GF-D8 (cell line): ENCODE data around the gene PDGFC.

Source experiments
- DNase-seq: peaks from one replicate; lab custom pipeline; 2025; lab: John Stamatoyannopoulos, UW

PDGFC gene

GRCh38 chr4:156746111-156746510 lies 225.5 kb downstream of the PDGFC start:
- no peak for DNase-seq

- DNase-seq = no peak
These were observed 232.8 kb downstream of the PDGFC start for GRCh38 chr4:156738766-156739165.

GRCh38 chr4:156734965-156735895 lies 236.4 kb downstream of the PDGFC start:
- DNase-seq = no peak

GRCh38 chr4:156733582-156733981 lies 238.0 kb downstream of the PDGFC start:
- DNase-seq = no peak

GRCh38 chr4:156732634-156733033 lies 239.0 kb downstream of the PDGFC start:
- DNase-seq = no peak

- DNase-seq = no peak
These were observed 242.2 kb downstream of the PDGFC start for GRCh38 chr4:156729416-156729815.

GRCh38 chr4:156725257-156725656 lies 246.3 kb downstream of the PDGFC start:
- no peak for DNase-seq

GRCh38 chr4:156723951-156724668 lies 247.5 kb downstream of the PDGFC start:
- DNase-seq = no peak

- DNase-seq = no peak
These were observed 253.4 kb downstream of the PDGFC start for GRCh38 chr4:156718226-156718625.

GRCh38 chr4:156711193-156711590 lies 260.4 kb downstream of the PDGFC start:
- no peak for DNase-seq
